HFFc6 (cell line): ENCODE measurements around the gene TTLL6. TPM values are rescaled to one million over a fixed set of nuclear protein-coding genes. Genes with fewer than 3 reads are reported as not detected.

ENCODE experiments used
- DNase-seq: peaks from one replicate; pipeline ENCODE4 v3.0.0-alpha.2; 2018
- H3K27ac Mint-ChIP-seq: 2 replicates; pipeline ENCODE4 v1.8.0; 2020; ENCODE audit warnings: mild to moderate bottlenecking, mixed read lengths
- H3K27me3 Mint-ChIP-seq: 2 replicates; pipeline ENCODE4 v1.8.0; 2021; ENCODE audit warnings: mild to moderate bottlenecking, moderate library complexity, mixed read lengths; ENCODE audit not compliant: insufficient read depth
- H3K36me3 Mint-ChIP-seq: 2 replicates; pipeline ENCODE4 v1.8.0; 2021; ENCODE audit warnings: low read depth, mixed read lengths
- H3K4me1 Mint-ChIP-seq: 2 replicates; pipeline ENCODE4 v1.8.0; 2020; ENCODE audit warnings: low read depth, mixed read lengths
- H3K4me3 Mint-ChIP-seq: 2 replicates; pipeline ENCODE4 v1.8.0; 2020; ENCODE audit warnings: mild to moderate bottlenecking, moderate library complexity, mixed read lengths
- H3K9me3 Mint-ChIP-seq: 2 replicates; pipeline ENCODE4 v1.8.0; 2020; ENCODE audit warnings: mild to moderate bottlenecking, mixed read lengths
- total RNA-seq, 6 experiments: library from RNA; stranded (reverse); fragmentation: NEBNext Ultra II Directional; extraction: Animal tissue kit (Norgen Biotek cat#: 25700); gene quantifications; 2 replicates in 1 of 6; 3 replicates in 5 of 6; pipeline ENCODE4 v1.2.3, GENCODE V29; 2021
- TF ChIP-seq, protein P1 (sequence below): fragments of 200-600 bp; sonication (generic); IDR thresholded peaks from 2 replicates; pipeline ENCODE4 v1.5.0; 2021; ENCODE audit warnings: antibody characterized with exemption, mild to moderate bottlenecking

The TTLL6 gene
- total RNA-seq, 6 experiments from 2014 or later, result not detected

DNA sequence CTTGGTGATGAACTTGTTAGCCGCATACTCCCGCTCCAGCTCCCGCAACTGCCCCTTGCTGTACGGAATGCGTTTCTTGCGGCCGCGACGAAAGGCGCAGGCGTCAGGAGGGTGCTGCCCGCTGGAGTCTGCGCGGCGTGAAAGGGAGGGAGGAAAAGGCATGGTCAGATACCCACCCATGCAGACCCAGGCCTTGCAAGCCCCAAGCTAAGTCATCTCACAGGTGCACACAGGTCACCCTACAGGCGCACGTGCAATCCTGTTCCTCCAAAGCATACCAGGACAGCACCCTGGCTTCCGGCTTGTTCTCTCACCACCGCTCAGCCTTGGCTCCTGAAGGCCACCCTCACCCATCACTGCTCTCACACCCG is 90.1 kb downstream of the TTLL6 start:
- H3K4me3 Mint-ChIP-seq, result no peak overlapping the region
- peaks cover 22% of the 10 kb centered on the region for H3K4me1 Mint-ChIP-seq
- no peak for DNase-seq
- no peaks in the 10 kb centered on the region for H3K9me3 Mint-ChIP-seq
- H3K27ac Mint-ChIP-seq, result no peak overlapping the region
- peaks cover 83% of the 10 kb centered on the region for H3K27me3 Mint-ChIP-seq
- no peaks in the 10 kb centered on the region for H3K36me3 Mint-ChIP-seq
- TF ChIP-seq, protein P1, sequence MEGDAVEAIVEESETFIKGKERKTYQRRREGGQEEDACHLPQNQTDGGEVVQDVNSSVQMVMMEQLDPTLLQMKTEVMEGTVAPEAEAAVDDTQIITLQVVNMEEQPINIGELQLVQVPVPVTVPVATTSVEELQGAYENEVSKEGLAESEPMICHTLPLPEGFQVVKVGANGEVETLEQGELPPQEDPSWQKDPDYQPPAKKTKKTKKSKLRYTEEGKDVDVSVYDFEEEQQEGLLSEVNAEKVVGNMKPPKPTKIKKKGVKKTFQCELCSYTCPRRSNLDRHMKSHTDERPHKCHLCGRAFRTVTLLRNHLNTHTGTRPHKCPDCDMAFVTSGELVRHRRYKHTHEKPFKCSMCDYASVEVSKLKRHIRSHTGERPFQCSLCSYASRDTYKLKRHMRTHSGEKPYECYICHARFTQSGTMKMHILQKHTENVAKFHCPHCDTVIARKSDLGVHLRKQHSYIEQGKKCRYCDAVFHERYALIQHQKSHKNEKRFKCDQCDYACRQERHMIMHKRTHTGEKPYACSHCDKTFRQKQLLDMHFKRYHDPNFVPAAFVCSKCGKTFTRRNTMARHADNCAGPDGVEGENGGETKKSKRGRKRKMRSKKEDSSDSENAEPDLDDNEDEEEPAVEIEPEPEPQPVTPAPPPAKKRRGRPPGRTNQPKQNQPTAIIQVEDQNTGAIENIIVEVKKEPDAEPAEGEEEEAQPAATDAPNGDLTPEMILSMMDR, result no peak

DNA sequence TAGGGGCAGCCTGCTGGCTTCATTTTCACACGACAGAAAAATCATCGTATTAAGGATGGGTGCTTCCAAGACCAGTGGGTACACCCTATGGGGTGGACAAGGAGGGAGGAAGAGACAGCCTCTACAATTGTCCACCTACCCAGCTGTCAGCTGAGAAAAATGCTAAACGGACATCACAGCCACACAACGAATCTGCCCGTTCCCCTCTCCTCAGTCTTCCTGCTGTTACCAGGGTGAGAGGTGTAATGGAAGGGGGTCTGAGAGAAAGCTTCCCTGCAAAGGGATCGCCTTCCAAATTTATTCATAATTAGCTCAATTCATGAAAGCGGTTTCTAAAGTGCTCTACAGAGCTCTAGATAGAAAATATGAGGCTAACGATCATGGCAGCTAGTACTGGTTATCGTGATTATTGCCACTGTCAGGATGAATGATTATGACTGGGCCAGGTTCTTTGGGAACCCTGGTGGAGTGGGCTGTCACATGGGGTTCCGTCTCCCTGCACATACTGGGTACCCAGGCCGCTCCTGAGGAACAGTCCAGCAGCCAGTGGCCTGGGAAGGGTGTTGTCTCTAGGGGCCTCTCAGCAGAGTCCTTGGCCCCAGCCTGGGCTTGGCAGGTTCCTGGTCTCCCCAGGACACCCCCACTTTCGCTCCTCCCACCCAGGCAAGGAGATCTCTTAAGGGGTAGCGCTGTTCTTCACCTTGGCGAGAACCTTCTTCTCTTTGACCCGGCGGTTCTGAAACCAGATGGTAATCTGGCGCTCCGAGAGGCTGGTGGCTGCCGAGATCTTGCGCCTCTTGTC is 90.7 kb downstream of the TTLL6 start:
- H3K4me3 Mint-ChIP-seq, result no peak overlapping the region
- H3K9me3 Mint-ChIP-seq, result no peaks in the 10 kb centered on the region
- H3K4me1 Mint-ChIP-seq, result peaks cover 22% of the 10 kb centered on the region
- no peak for DNase-seq
- H3K36me3 Mint-ChIP-seq, result no peaks in the 10 kb centered on the region
- no peak overlapping the region for H3K27ac Mint-ChIP-seq
- TF ChIP-seq, protein P1, result no peak
- peaks cover 82% of the 10 kb centered on the region for H3K27me3 Mint-ChIP-seq

DNA sequence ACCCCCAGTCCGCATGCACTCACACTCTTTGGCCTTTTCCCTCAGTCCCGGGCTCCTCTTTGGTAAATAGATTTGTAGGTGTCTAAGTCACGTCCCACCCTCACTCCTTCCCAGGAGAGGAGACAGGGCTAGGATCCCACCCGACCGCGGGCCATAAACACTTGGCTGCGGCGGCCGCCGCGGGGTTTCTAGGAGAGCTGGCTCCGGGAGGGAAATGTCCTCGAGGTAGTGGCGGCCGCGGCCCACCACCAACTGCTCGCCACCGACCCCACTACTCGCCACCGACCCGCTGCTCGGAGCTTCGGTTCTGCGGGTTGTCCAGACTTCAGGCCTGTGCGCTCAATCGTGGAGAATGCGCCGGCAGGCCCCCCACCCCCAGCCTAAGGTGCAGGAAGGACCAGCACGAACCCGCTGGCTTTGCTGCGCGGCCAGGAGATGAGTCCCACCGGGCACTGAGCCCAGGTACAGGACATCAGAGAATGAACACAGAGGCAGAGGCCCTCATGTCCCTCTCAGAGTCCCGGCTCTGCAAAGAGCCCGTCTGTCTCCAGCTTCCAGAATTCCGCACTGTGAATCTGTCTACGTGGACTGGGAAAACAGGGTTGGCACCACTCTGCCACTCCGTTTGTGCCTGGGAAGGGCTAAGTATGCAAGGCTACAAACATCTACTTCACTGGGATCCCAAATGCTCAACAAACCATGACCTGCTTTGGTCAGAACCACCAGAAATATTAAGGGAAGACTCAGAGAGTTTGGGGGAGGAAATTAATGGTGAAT is 91.6 kb downstream of the TTLL6 start:
- peak overlapping the region; percentile 53; the same call in 1 of the 2 replicates for H3K4me3 Mint-ChIP-seq
- TF ChIP-seq, protein P1, result no peak
- no peaks in the 10 kb centered on the region for H3K36me3 Mint-ChIP-seq

DNA sequence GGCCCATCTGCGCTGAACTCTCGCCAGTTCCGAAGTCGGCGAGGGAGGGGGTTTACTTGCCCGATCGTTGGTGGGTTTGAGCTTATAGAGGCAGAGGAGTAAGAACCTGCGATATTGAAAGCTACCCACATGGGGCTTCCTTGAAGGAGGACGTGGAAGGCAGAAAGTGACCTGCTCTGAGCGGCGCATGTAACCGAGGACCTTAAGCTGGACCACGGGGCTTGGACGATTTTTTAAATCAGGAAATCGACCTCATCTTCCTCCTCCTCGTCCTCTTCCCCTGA is 92.1 kb downstream of the TTLL6 start:
- peaks cover 80% of the 10 kb centered on the region for H3K27me3 Mint-ChIP-seq
- peaks cover 22% of the 10 kb centered on the region for H3K4me1 Mint-ChIP-seq
- no peaks in the 10 kb centered on the region for H3K9me3 Mint-ChIP-seq
- H3K27ac Mint-ChIP-seq, result no peak overlapping the region
- no peak for DNase-seq
- peak overlapping the region; percentile 53; the same call in 1 of the 2 replicates for H3K4me3 Mint-ChIP-seq
- TF ChIP-seq, protein P1, result no peak
- no peaks in the 10 kb centered on the region for H3K36me3 Mint-ChIP-seq

More for the DNA sequence above, 91.6 kb downstream of the TTLL6 start:
- Mint-ChIP-seq H3K27ac (no peak overlapping the region), H3K27me3 (peaks cover 79% of the 10 kb centered on the region), H3K4me1 (peaks cover 22% of the 10 kb centered on the region), H3K9me3 (no peaks in the 10 kb centered on the region)
- DNase-seq, result no peak

DNA sequence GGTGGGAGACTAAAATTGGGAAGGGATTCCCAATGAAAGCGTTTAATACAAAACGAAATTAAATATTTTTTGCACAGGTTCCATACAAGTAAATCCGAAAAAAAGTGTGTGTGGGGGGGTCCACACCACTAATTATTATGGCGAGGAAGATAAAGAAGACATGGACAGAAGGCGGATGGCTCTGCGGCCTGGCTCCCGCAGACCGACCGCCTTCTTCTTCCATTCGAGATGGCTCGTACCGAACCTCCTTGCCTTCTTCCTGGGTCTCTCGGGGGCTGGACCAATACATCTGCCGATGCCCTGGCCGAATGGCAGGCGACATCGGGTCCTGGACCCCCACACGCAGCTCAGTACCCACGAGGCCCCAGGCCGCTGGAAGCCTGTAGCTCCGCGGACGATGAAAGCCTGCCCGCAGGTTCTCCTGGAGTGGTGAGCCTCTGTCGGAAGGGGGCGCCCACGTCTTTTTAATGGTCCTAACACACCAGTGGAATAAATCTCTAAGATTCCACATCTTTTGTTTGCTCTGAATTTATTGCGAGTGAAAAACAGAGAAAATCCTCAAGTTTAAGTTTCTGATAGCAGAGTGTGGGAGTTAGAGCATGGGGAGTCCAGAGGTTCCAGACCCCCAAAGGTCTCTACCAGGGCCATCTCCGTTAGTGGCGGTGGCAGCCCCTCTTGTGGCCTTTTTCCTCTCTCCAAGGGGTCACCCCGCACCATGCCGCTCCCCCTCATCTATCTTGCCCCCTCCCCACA is 92.6 kb downstream of the TTLL6 start:
- TF ChIP-seq, protein P1, result peak; percentile 85
- DNase-seq, result peak; percentile 73
- Mint-ChIP-seq H3K9me3 (no peaks in the 10 kb centered on the region), H3K4me3 (peak overlapping the region; percentile 54), H3K4me1 (peaks cover 22% of the 10 kb centered on the region), H3K27me3 (peaks cover 79% of the 10 kb centered on the region), H3K27ac (no peak overlapping the region), H3K36me3 (no peaks in the 10 kb centered on the region)
